Measurements from ENCODE around the gene CTU2. TPM values are rescaled to one million over a fixed set of nuclear protein-coding genes. Genes with fewer than 3 reads are reported as not detected.

CTU2 gene
- total and polyA plus RNA-seq, 9 of the 15 experiments (the other 6 are each of a cell fraction or from before 2014, with no cell fraction given): 1.3 to 105 (median 23.2) TPM

DNA sequence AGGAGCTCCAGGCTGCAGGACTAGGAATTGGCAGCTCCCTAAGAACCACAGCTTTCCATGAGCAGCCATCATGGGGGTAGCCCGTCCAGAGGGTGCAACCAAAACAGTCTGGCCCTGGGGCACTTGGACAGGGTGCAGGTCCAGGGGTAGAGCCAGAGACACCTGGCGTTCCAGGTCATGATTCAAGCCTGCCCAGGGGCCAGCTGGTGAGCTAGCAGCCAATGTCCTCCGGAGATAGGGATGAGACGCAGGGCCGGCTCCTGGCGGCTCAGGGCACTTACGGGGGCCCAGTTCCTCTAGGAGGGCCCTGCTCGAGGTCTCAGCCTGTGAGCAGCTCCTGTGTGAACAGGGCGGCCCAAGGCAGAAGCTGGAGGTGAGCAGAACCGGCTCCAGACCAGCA is 56.6 kb downstream of the CTU2 start:
- H3K27me3 ChIP-seq (ENCODE audit: control insufficient read depth in 2 of 2, insufficient read depth in 2 of 2, low read length in 2 of 2): no peaks in the 10 kb centered on the region
- DNase-seq (ENCODE audit: extremely low read depth in 1 of 4, low spot score in 3 of 4) (no peak), ATAC-seq (no peak), FAIRE-seq (no peak)
- peak overlapping the region in 1 of 2 experiments; percentile 65; a peak in 1 of 4 replicates for H3K9ac ChIP-seq (ENCODE audit: insufficient read depth in 1 of 2, low read depth in 2 of 2, low read length in 2 of 2)
- peaks cover 100% of the 10 kb centered on the region for H3K79me2 ChIP-seq (ENCODE audit: control insufficient read depth, insufficient read depth, low read length)
- H3K4me1 ChIP-seq (replicated peaks in 1 of 2; ENCODE audit: control insufficient read depth in 2 of 2, insufficient read depth in 2 of 2, low read length in 2 of 2): peaks cover 32 to 96% of the 10 kb centered on the region in 2 experiments
- no peak overlapping the region for H2AFZ ChIP-seq (ENCODE audit: low read depth, low read length)
- H4K20me1 ChIP-seq (replicated peaks; ENCODE audit: control insufficient read depth, insufficient read depth, low read length): peaks cover 86% of the 10 kb centered on the region
- in situ Hi-C loops (cut with MboI) (no loop called here), intact Hi-C loops (cut with micrococcal nuclease) (no loop called here)
- ChIA-PET CTCF (ENCODE audit: low intra/inter-chr PET ratio) (no interaction called here), POLR2A (interaction anchor here (0.5 to 5.6 kb wide), 10 partner anchors 8 to 88 kb away, joined by 3 to 26 read pairs (median 4); no protein-coding TSS in a partner anchor)
- H3K27ac ChIP-seq (ENCODE audit: extremely low read depth, low read depth, low read length): peak overlapping the region; percentile 27; the same call in 1 of the 3 replicates
- H3K4me3 ChIP-seq: no peak overlapping the region
- no peaks in the 10 kb centered on the region for H3K9me3 ChIP-seq (replicated peaks; ENCODE audit: control insufficient read depth, insufficient read depth, low read depth, low read length)
- no TSS peak for BruUV-seq (replicated peaks)
- H3K9me1 ChIP-seq (ENCODE audit: control insufficient read depth, insufficient read depth, low read length): peaks cover 40% of the 10 kb centered on the region
- H3K4me2 ChIP-seq (ENCODE audit: insufficient read depth, low read length): no peak overlapping the region
- 77% methylated on average over 10 of the region's 10 CpGs for WGBS (ENCODE audit: insufficient coverage, low coverage, missing lambda C conversion rate)
- peaks cover 95% of the 10 kb centered on the region for H3K36me3 ChIP-seq (ENCODE audit: control insufficient read depth, insufficient read depth, low read length)
- TF ChIP-seq ESRRA (IDR thresholded peaks at IDR 0.05; ENCODE audit: borderline replicate concordance, low read depth) (no peak), BRF1 (IDR thresholded peaks at IDR 0.05; ENCODE audit: borderline replicate concordance, extremely low read depth, insufficient read length) (no peak), NR2F6 (CRISPR knock-in tag; IDR thresholded peaks at IDR 0.05) (no peak), ZNF764 (CRISPR knock-in tag; IDR thresholded peaks at IDR 0.05; ENCODE audit: low read depth) (no peak), SMAD4 (CRISPR knock-in tag; conservative IDR thresholded peaks at IDR 0.05) (no peak), SMARCE1 (IDR thresholded peaks at IDR 0.05) (no peak), DIDO1 (tag; IDR thresholded peaks at IDR 0.05; ENCODE audit: low read depth) (no peak), RCOR1 (IDR thresholded peaks at IDR 0.05; ENCODE audit: borderline replicate concordance in 1 of 2, low read depth in 2 of 2, low read length in 2 of 2) (no peak), SRSF9 (IDR thresholded peaks at IDR 0.05; ENCODE audit: borderline replicate concordance, low read depth, low read length) (no peak)
- TF ChIP-seq, protein P1, sequence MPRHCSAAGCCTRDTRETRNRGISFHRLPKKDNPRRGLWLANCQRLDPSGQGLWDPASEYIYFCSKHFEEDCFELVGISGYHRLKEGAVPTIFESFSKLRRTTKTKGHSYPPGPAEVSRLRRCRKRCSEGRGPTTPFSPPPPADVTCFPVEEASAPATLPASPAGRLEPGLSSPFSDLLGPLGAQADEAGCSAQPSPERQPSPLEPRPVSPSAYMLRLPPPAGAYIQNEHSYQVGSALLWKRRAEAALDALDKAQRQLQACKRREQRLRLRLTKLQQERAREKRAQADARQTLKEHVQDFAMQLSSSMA (CRISPR knock-in tag; IDR thresholded peaks at IDR 0.05): no peak
